Measurements from ENCODE around the gene KIAA0825.

DNA sequence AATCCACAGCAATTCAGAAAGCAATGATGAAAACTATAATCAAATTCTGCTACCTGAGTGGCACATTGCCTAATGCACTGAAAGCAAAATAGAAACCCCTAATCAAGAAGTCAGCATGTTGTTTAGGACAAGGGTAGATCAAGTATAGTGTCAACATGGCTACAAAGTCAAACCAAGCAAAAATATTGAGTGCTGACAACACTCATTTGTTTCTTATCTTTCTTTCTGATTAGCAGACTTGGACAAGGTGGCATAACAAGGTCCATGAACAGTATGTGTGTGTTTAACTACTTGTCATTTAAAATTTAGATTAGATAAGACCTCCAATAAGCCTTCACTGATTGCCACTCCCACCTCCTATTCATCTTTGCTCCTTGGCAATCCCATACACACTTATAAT, 332.4 kb downstream of the KIAA0825 start:
- no peak for TF ChIP-seq EZH2 (IDR thresholded peaks at IDR 0.05; ENCODE audit: borderline replicate concordance, low read length)
- TF ChIP-seq, protein P1, sequence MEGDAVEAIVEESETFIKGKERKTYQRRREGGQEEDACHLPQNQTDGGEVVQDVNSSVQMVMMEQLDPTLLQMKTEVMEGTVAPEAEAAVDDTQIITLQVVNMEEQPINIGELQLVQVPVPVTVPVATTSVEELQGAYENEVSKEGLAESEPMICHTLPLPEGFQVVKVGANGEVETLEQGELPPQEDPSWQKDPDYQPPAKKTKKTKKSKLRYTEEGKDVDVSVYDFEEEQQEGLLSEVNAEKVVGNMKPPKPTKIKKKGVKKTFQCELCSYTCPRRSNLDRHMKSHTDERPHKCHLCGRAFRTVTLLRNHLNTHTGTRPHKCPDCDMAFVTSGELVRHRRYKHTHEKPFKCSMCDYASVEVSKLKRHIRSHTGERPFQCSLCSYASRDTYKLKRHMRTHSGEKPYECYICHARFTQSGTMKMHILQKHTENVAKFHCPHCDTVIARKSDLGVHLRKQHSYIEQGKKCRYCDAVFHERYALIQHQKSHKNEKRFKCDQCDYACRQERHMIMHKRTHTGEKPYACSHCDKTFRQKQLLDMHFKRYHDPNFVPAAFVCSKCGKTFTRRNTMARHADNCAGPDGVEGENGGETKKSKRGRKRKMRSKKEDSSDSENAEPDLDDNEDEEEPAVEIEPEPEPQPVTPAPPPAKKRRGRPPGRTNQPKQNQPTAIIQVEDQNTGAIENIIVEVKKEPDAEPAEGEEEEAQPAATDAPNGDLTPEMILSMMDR (conservative IDR thresholded peaks at IDR 0.05 in 1 of 2, IDR thresholded peaks at IDR 0.05 in 1 of 2; ENCODE audit: extremely low read depth in 1 of 2, insufficient read depth in 1 of 2, low read depth in 1 of 2, low read length in 2 of 2) = no peak
